HCT116 (cell line): Measurements from ENCODE around the gene ARAP1. TPM values are rescaled to one million over a fixed set of nuclear protein-coding genes. Genes with fewer than 3 reads are reported as not detected.

Experiments
- ATAC-seq: fragments of 200-7000 bp; cut with Tn5 transposase; 2 replicates; pipeline ENCODE4 v1.9.1; 2020; ENCODE audit warnings: mild to moderate bottlenecking, moderate library complexity
- BruUV-seq: library from RNA; stranded (reverse); fragments of 400-500 nt; replicated peaks from 2 replicates; lab custom pipeline; 2021; lab: Mats Ljungman, UMichigan
- CTCF ChIA-PET: fragments of 300-600 bp; sonication (Branson Sonifier 250); formaldehyde crosslinking; loops from one replicate; lab custom pipeline; 2021; ENCODE audit warnings: antibody characterized with exemption; lab: Charles Lee
- POLR2A ChIA-PET: fragments of 300-600, 350-600 bp; sonication (Branson Sonifier 250); formaldehyde crosslinking; loops from one replicate; lab custom pipeline; 2021; ENCODE audit warnings: antibody characterized with exemption; lab: Charles Lee
- RAD21 ChIA-PET, 2 experiments: fragments of 300-600 bp; sonication (Branson Sonifier 250); formaldehyde crosslinking; loops; one replicate each; lab custom pipeline; 2023; ENCODE audit warnings: low total read pairs in 2 of 2; ENCODE audit not compliant: uncharacterized antibody in 2 of 2, unreplicated experiment in 2 of 2, low non-redundant PET in 1 of 2; lab: Charles Lee
- DNase-seq: peaks from one replicate; pipeline ENCODE4 v3.0.0-alpha.2; 2010; ENCODE audit warnings: low read depth, low spot score
- H2AFZ ChIP-seq: fragments of 200-600 bp; shearing (Covaris generic), sonication (generic); 2 replicates; pipeline ENCODE4 v1.6.1; 2017; ENCODE audit warnings: low read depth, mixed run types, mixed read lengths, antibody characterized with exemption, low read length; ENCODE audit not compliant: poor library complexity, severe bottlenecking
- H3K27ac ChIP-seq: 2 replicates; pipeline ENCODE4 v1.5.1; 2012; ENCODE audit warnings: low read depth, low read length
- H3K27me3 ChIP-seq: fragments of 200-600 bp; sonication (generic); 2 replicates; pipeline ENCODE4 v1.6.1; 2016; ENCODE audit warnings: mixed run types, low read length, mixed read lengths; ENCODE audit not compliant: insufficient read depth
- H3K36me3 ChIP-seq, 2 experiments: fragments of 200-500 bp in 1 of 2; fragments of 200-600 bp in 1 of 2; sonication (Bioruptor generic) in 1 of 2; sonication (generic) in 1 of 2; 2 replicates each; pipeline versions ENCODE4 v1.5.1 to v1.6.1; 2014 to 2016; ENCODE audit warnings: low read length in 2 of 2, inconsistent platforms in 1 of 2, mixed read lengths in 1 of 2, mixed run types in 1 of 2; ENCODE audit not compliant: insufficient read depth in 2 of 2, control insufficient read depth in 1 of 2
- H3K4me1 ChIP-seq, 2 experiments: fragments of 200-600 bp in 1 of 2; sonication (generic) in 1 of 2; 2 replicates each; pipeline versions ENCODE4 v1.5.1 to v1.6.1; 2012 to 2017; ENCODE audit warnings: low read length in 2 of 2, inconsistent platforms in 1 of 2, mild to moderate bottlenecking in 1 of 2, mixed read lengths in 1 of 2, mixed run types in 1 of 2, moderate library complexity in 1 of 2; ENCODE audit not compliant: insufficient read depth in 2 of 2, control insufficient read depth in 1 of 2
- H3K4me2 ChIP-seq: fragments of 200-600 bp; sonication (generic); 2 replicates; pipeline ENCODE4 v1.6.1; 2017; ENCODE audit warnings: mixed run types, low read length, mixed read lengths
- H3K4me3 ChIP-seq, 2 experiments: fragments of 200-600 bp in 1 of 2; sonication (generic) in 1 of 2; replicated peaks in 1 of 2; 2 replicates each; pipeline ENCODE4 v1.5.1; 2011 to 2016; ENCODE audit warnings: low read length in 2 of 2, control low read depth in 1 of 2, low read depth in 1 of 2, mild to moderate bottlenecking in 1 of 2, mixed read lengths in 1 of 2, mixed run types in 1 of 2
- H3K79me2 ChIP-seq: fragments of 200-600 bp; sonication (generic); 2 replicates; pipeline ENCODE4 v1.6.1; 2017; ENCODE audit warnings: mild to moderate bottlenecking, mixed run types, low read length, moderate library complexity, mixed read lengths; ENCODE audit not compliant: insufficient read depth
- H3K9ac ChIP-seq: fragments of 200-600 bp; sonication (generic); 2 replicates; pipeline ENCODE4 v1.6.1; 2016; ENCODE audit warnings: low read length, mixed read lengths
- H3K9me2 ChIP-seq: fragments of 200-600 bp; sonication (generic), shearing (Covaris generic); 2 replicates; pipeline ENCODE4 v1.6.1; 2017; ENCODE audit warnings: mixed run types, mild to moderate bottlenecking, moderate library complexity; ENCODE audit not compliant: insufficient read depth
- H3K9me3 ChIP-seq, 2 experiments: fragments of 200-500 bp in 1 of 2; fragments of 200-600 bp in 1 of 2; sonication (Bioruptor generic) in 1 of 2; sonication (generic) in 1 of 2; 2 replicates each; pipeline ENCODE4 v1.6.1; 2014 to 2017; ENCODE audit warnings: low read length in 2 of 2, mixed read lengths in 2 of 2, inconsistent platforms in 1 of 2, low read depth in 1 of 2, mild to moderate bottlenecking in 1 of 2, mixed run types in 1 of 2, moderate library complexity in 1 of 2; ENCODE audit not compliant: control insufficient read depth in 1 of 2, insufficient read depth in 1 of 2
- H4K20me1 ChIP-seq: fragments of 200-600 bp; sonication (generic), shearing (Covaris generic); 2 replicates; pipeline ENCODE4 v1.6.1; 2017; ENCODE audit warnings: mixed run types, mild to moderate bottlenecking, moderate library complexity; ENCODE audit not compliant: insufficient read depth
- CTCF ChIP-seq, 3 experiments: fragments of 200-600 bp in 1 of 3; sonication (generic) in 1 of 3; IDR thresholded peaks in 2 of 3; conservative IDR thresholded peaks in 1 of 3; 2 replicates each; pipeline ENCODE4 v1.5.1; 2012 to 2017; ENCODE audit warnings: low read depth in 2 of 3, low read length in 2 of 3, antibody characterized with exemption in 1 of 3, borderline replicate concordance in 1 of 3, control low read depth in 1 of 3, mild to moderate bottlenecking in 1 of 3, mixed read lengths in 1 of 3, mixed run types in 1 of 3, moderate library complexity in 1 of 3; ENCODE audit not compliant: insufficient read depth in 1 of 3
- JUND ChIP-seq: IDR thresholded peaks from 2 replicates; pipeline ENCODE4 v1.6.1; 2012
- POLR2AphosphoS5 ChIP-seq: IDR thresholded peaks from 2 replicates; pipeline ENCODE4 v1.6.1; 2011; ENCODE audit warnings: mild to moderate bottlenecking, low read depth, low read length, moderate library complexity
- SIN3A ChIP-seq: IDR thresholded peaks from 2 replicates; pipeline ENCODE4 v1.6.1; 2012; ENCODE audit warnings: low read depth
- ZFX ChIP-seq: fragments of 450-650 bp; IDR thresholded peaks from 2 replicates; pipeline ENCODE4 v1.6.1; 2017
- ZNF274 ChIP-seq: fragments of 200-500 bp; sonication (Bioruptor generic); IDR thresholded peaks from 2 replicates; pipeline ENCODE4 v1.6.1; 2014; ENCODE audit warnings: mild to moderate bottlenecking, low read depth, low read length, inconsistent platforms
- intact Hi-C: fragments of 100-400 bp; cut with micrococcal nuclease; formaldehyde crosslinking; loops from 2 replicates; pipeline ENCODE4 v1.10.0; 2022
- total RNA-seq: library from RNA; stranded (reverse); gene quantifications from one replicate; pipeline ENCODE4 v1.2.1, GENCODE V29; 2021; ENCODE audit not compliant: unreplicated experiment
- TF ChIP-seq, protein P1 (sequence below): IDR thresholded peaks from 2 replicates; pipeline ENCODE4 v1.6.1; 2012; ENCODE audit warnings: low read depth
- TF ChIP-seq, protein P2 (sequence below): IDR thresholded peaks from 2 replicates; pipeline ENCODE4 v1.6.1; 2011; ENCODE audit warnings: mild to moderate bottlenecking, low read length, moderate library complexity; ENCODE audit not compliant: insufficient replicate concordance; ENCODE audit errors: extremely low read depth

ARAP1 gene
- total RNA-seq, 1 experiment from 2014 or later: 57.4 TPM

DNA sequence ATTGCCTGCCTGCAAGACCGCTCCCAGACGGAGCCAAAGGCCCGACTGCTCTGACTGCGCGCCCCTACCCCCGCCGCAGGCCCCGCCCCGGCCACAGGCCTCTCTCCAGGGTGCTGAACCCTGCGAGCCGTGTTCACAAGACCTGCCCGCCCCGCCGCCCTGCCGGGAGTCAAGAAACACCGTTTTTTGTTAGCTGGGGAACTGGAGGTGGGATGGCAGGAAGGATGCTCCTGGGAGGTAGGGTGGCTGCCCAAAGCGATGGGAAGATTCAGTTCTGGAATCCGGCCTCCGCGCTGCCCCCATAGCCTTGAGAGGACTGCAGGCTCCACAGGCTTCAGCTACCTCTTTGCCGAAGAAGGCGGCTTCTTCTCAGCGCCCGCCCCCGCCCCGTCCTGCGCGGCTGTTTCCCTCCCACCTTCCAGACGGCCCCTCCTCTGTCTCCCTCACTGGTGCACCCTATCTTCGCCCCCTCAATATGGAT, 75.3 kb downstream of the ARAP1 start:
- DNase-seq (no peak), ATAC-seq (peak; percentile 64; the same call in 1 of the 2 replicates)
- Histone ChIP-seq H3K4me3 (no peak overlapping the region), H3K27ac (no peak overlapping the region), H3K4me1 (no peaks in the 10 kb centered on the region; a peak in 1 of 4 replicates), H3K79me2 (no peaks in the 10 kb centered on the region), H3K9me2 (no peaks in the 10 kb centered on the region), H3K4me2 (no peak overlapping the region), H3K9me3 (no peaks in the 10 kb centered on the region), H3K9ac (no peak overlapping the region), H2AFZ (no peak overlapping the region), H3K27me3 (peaks cover 72% of the 10 kb centered on the region), H4K20me1 (no peaks in the 10 kb centered on the region), H3K36me3 (no peaks in the 10 kb centered on the region)
- CTCF ChIA-PET: interaction anchor here (1.1 to 1.5 kb wide), 2 partner anchors 78 to 206 kb away, joined by 4 read pairs; no protein-coding TSS in a partner anchor
- RAD21 ChIA-PET: no interaction called here
- POLR2A ChIA-PET: no interaction called here
- BruUV-seq: no TSS peak
- intact Hi-C loops: no loop called here
- no peak for TF ChIP-seq ZFX
- no peak for TF ChIP-seq ZNF274
- TF ChIP-seq POLR2AphosphoS5: no peak
- TF ChIP-seq, protein P1, sequence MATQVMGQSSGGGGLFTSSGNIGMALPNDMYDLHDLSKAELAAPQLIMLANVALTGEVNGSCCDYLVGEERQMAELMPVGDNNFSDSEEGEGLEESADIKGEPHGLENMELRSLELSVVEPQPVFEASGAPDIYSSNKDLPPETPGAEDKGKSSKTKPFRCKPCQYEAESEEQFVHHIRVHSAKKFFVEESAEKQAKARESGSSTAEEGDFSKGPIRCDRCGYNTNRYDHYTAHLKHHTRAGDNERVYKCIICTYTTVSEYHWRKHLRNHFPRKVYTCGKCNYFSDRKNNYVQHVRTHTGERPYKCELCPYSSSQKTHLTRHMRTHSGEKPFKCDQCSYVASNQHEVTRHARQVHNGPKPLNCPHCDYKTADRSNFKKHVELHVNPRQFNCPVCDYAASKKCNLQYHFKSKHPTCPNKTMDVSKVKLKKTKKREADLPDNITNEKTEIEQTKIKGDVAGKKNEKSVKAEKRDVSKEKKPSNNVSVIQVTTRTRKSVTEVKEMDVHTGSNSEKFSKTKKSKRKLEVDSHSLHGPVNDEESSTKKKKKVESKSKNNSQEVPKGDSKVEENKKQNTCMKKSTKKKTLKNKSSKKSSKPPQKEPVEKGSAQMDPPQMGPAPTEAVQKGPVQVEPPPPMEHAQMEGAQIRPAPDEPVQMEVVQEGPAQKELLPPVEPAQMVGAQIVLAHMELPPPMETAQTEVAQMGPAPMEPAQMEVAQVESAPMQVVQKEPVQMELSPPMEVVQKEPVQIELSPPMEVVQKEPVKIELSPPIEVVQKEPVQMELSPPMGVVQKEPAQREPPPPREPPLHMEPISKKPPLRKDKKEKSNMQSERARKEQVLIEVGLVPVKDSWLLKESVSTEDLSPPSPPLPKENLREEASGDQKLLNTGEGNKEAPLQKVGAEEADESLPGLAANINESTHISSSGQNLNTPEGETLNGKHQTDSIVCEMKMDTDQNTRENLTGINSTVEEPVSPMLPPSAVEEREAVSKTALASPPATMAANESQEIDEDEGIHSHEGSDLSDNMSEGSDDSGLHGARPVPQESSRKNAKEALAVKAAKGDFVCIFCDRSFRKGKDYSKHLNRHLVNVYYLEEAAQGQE: peak; percentile 79

GRCh38 chr11:72675221-72675620, 77.0 kb downstream of the ARAP1 start:
- H4K20me1 ChIP-seq: no peaks in the 10 kb centered on the region
- no TSS peak for BruUV-seq
- no peaks in the 10 kb centered on the region for H3K9me2 ChIP-seq
- no peak overlapping the region for H3K4me3 ChIP-seq
- no peaks in the 10 kb centered on the region for H3K79me2 ChIP-seq
- RAD21 ChIA-PET: no interaction called here
- no peaks in the 10 kb centered on the region for H3K36me3 ChIP-seq
- DNase-seq (no peak), ATAC-seq (no peak)
- intact Hi-C loops: no loop called here
- H3K4me1 ChIP-seq: no peaks in the 10 kb centered on the region; a peak in 1 of 4 replicates
- no peak overlapping the region for H3K9ac ChIP-seq
- CTCF ChIA-PET: interaction anchor here (1.8 kb wide), 1 partner anchor 9 kb away, joined by 11 read pairs; no protein-coding TSS in a partner anchor
- no peak overlapping the region for H3K27ac ChIP-seq
- H3K27me3 ChIP-seq: peaks cover 66% of the 10 kb centered on the region
- POLR2A ChIA-PET: no interaction called here
- H2AFZ ChIP-seq: no peak overlapping the region
- H3K9me3 ChIP-seq: no peaks in the 10 kb centered on the region
- H3K4me2 ChIP-seq: no peak overlapping the region
- TF ChIP-seq ZFX: no peak
- no peak for TF ChIP-seq JUND
- TF ChIP-seq, protein P2, sequence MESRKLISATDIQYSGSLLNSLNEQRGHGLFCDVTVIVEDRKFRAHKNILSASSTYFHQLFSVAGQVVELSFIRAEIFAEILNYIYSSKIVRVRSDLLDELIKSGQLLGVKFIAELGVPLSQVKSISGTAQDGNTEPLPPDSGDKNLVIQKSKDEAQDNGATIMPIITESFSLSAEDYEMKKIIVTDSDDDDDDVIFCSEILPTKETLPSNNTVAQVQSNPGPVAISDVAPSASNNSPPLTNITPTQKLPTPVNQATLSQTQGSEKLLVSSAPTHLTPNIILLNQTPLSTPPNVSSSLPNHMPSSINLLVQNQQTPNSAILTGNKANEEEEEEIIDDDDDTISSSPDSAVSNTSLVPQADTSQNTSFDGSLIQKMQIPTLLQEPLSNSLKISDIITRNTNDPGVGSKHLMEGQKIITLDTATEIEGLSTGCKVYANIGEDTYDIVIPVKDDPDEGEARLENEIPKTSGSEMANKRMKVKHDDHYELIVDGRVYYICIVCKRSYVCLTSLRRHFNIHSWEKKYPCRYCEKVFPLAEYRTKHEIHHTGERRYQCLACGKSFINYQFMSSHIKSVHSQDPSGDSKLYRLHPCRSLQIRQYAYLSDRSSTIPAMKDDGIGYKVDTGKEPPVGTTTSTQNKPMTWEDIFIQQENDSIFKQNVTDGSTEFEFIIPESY: no peak
- TF ChIP-seq SIN3A: no peak
- TF ChIP-seq CTCF (IDR thresholded peaks at IDR 0.05 in 2 of 3, conservative IDR thresholded peaks at IDR 0.05 in 1 of 3; ENCODE audit: borderline replicate concordance in 1 of 3, insufficient read depth in 1 of 3, low read depth in 2 of 3, low read length in 2 of 3): no peak
